H9 (cell line): ENCODE results near the gene UGT1A8. TPM values are rescaled to one million over a fixed set of nuclear protein-coding genes. Genes with fewer than 3 reads are reported as not detected.

ENCODE experiments used
- DNase-seq: peaks from one replicate; pipeline ENCODE4 v3.0.0-alpha.2; 2017
- H2AFZ ChIP-seq: one replicate; pipeline ENCODE4 v1.6.1; 2013; ENCODE audit warnings: mild to moderate bottlenecking, low read length, control low read depth, moderate library complexity
- H2AK5ac ChIP-seq: 2 replicates; pipeline ENCODE4 v1.6.1; 2013; ENCODE audit warnings: low read length, control low read depth, mixed read lengths; ENCODE audit not compliant: insufficient read length
- H2BK120ac ChIP-seq: one replicate; pipeline ENCODE4 v1.6.1; 2013; ENCODE audit warnings: low read depth, mild to moderate bottlenecking, low read length, control low read depth, inconsistent platforms; ENCODE audit not compliant: poor library complexity, severe bottlenecking
- H2BK12ac ChIP-seq: 2 replicates; pipeline ENCODE4 v1.6.1; 2013; ENCODE audit warnings: low read length, control low read depth, mixed read lengths, low read depth; ENCODE audit not compliant: insufficient read length
- H2BK15ac ChIP-seq: 2 replicates; pipeline ENCODE4 v1.6.1; 2013; ENCODE audit warnings: low read depth, low read length, control low read depth
- H2BK20ac ChIP-seq: one replicate; pipeline ENCODE4 v1.6.1; 2013; ENCODE audit warnings: low read depth, mild to moderate bottlenecking, low read length, control low read depth, inconsistent platforms; ENCODE audit not compliant: poor library complexity, severe bottlenecking
- H2BK5ac ChIP-seq: 2 replicates; pipeline ENCODE4 v1.6.1; 2013; ENCODE audit warnings: low read length, control low read depth, mixed read lengths; ENCODE audit not compliant: insufficient read length
- H3K14ac ChIP-seq: 2 replicates; pipeline ENCODE4 v1.6.1; 2013; ENCODE audit warnings: low read length, control low read depth; ENCODE audit not compliant: insufficient read depth
- H3K18ac ChIP-seq: 2 replicates; pipeline ENCODE4 v1.6.1; 2013; ENCODE audit warnings: low read depth, mild to moderate bottlenecking, mixed read lengths, low read length, control low read depth; ENCODE audit not compliant: insufficient read length
- H3K23ac ChIP-seq: 2 replicates; pipeline ENCODE4 v1.6.1; 2013; ENCODE audit warnings: low read length, control low read depth, mixed read lengths, low read depth; ENCODE audit not compliant: insufficient read length
- H3K23me2 ChIP-seq: 2 replicates; pipeline ENCODE4 v1.6.1; 2013; ENCODE audit warnings: low read depth, mild to moderate bottlenecking, mixed read lengths, low read length, control low read depth; ENCODE audit not compliant: insufficient read length, poor library complexity, severe bottlenecking
- H3K27ac ChIP-seq: 2 replicates; pipeline ENCODE4 v1.5.1; 2013; ENCODE audit warnings: low read length, control low read depth, mixed read lengths, low read depth; ENCODE audit not compliant: insufficient read length
- H3K27me3 ChIP-seq: 2 replicates; pipeline ENCODE4 v1.6.1; 2013; ENCODE audit warnings: low read length, control low read depth, inconsistent platforms; ENCODE audit not compliant: insufficient read depth
- H3K4ac ChIP-seq: 2 replicates; pipeline ENCODE4 v1.6.1; 2013; ENCODE audit warnings: low read depth, mild to moderate bottlenecking, control low read depth, inconsistent platforms, low read length, moderate library complexity
- H3K4me1 ChIP-seq: 2 replicates; pipeline ENCODE4 v1.6.1; 2013; ENCODE audit warnings: low read length, control low read depth, inconsistent platforms; ENCODE audit not compliant: insufficient read depth
- H3K4me2 ChIP-seq: 2 replicates; pipeline ENCODE4 v1.6.1; 2013; ENCODE audit warnings: low read length, control low read depth, mixed read lengths; ENCODE audit not compliant: insufficient read length, insufficient read depth
- H3K56ac ChIP-seq: 2 replicates; pipeline ENCODE4 v1.6.1; 2013; ENCODE audit warnings: low read depth, mild to moderate bottlenecking, mixed read lengths, low read length, control low read depth; ENCODE audit not compliant: insufficient read length
- H3K79me1 ChIP-seq: 2 replicates; pipeline ENCODE4 v1.6.1; 2013; ENCODE audit warnings: low read depth, mild to moderate bottlenecking, moderate library complexity, low read length, control low read depth, inconsistent platforms; ENCODE audit not compliant: insufficient read depth, poor library complexity, severe bottlenecking
- H3K79me2 ChIP-seq: 2 replicates; pipeline ENCODE4 v1.6.1; 2013; ENCODE audit warnings: low read length, control low read depth, inconsistent platforms; ENCODE audit not compliant: insufficient read depth
- H3K9ac ChIP-seq: 2 replicates; pipeline ENCODE4 v1.6.1; 2013; ENCODE audit warnings: low read length, control low read depth, mixed read lengths; ENCODE audit not compliant: insufficient read length; ENCODE audit errors: extremely low read depth
- H3K9me3 ChIP-seq: one replicate; pipeline ENCODE4 v1.6.1; 2013; ENCODE audit warnings: low read depth, low read length, inconsistent platforms; ENCODE audit not compliant: control insufficient read depth
- H3T11ph ChIP-seq: one replicate; pipeline ENCODE4 v1.6.1; 2013; ENCODE audit warnings: mild to moderate bottlenecking, low read length, control low read depth, inconsistent platforms
- H4K20me1 ChIP-seq: one replicate; pipeline ENCODE4 v1.6.1; 2013; ENCODE audit not compliant: control insufficient read depth, insufficient read length, insufficient read depth
- H4K5ac ChIP-seq: 2 replicates; pipeline ENCODE4 v1.6.1; 2013; ENCODE audit warnings: low read depth, mild to moderate bottlenecking, mixed read lengths, low read length, control low read depth; ENCODE audit not compliant: insufficient read length
- H4K8ac ChIP-seq: replicated peaks from 2 replicates; pipeline ENCODE4 v1.6.1; 2013; ENCODE audit warnings: low read length, control low read depth, mixed read lengths, low read depth; ENCODE audit not compliant: insufficient read length
- H4K91ac ChIP-seq: 2 replicates; pipeline ENCODE4 v1.6.1; 2013; ENCODE audit warnings: low read depth, mild to moderate bottlenecking, moderate library complexity, mixed read lengths, low read length, control low read depth; ENCODE audit not compliant: insufficient read length
- H3K27ac Mint-ChIP-seq, 3 experiments: 2 replicates in 2 of 3; 3 replicates in 1 of 3; pipeline ENCODE4 v1.8.0; 2020 to 2021; ENCODE audit warnings: mixed read lengths in 3 of 3, mild to moderate bottlenecking in 1 of 3, moderate library complexity in 1 of 3
- H3K27me3 Mint-ChIP-seq: 2 replicates; pipeline ENCODE4 v1.8.0; 2021; ENCODE audit warnings: low read depth, mild to moderate bottlenecking, moderate library complexity, mixed read lengths
- H3K36me3 Mint-ChIP-seq, 3 experiments: 2 replicates in 2 of 3; 3 replicates in 1 of 3; pipeline ENCODE4 v1.8.0; 2020 to 2021; ENCODE audit warnings: low read depth in 3 of 3, mixed read lengths in 3 of 3; ENCODE audit not compliant: insufficient read depth in 1 of 3
- H3K4me1 Mint-ChIP-seq, 2 experiments: 2 replicates each; pipeline ENCODE4 v1.8.0; 2020; ENCODE audit warnings: mixed read lengths in 2 of 2
- H3K4me3 Mint-ChIP-seq, 2 experiments: 2 replicates in 1 of 2; 3 replicates in 1 of 2; pipeline ENCODE4 v1.8.0; 2020 to 2021; ENCODE audit warnings: mild to moderate bottlenecking in 2 of 2, mixed read lengths in 2 of 2, moderate library complexity in 1 of 2
- H3K9me3 Mint-ChIP-seq, 2 experiments: 2 replicates in 1 of 2; 3 replicates in 1 of 2; pipeline ENCODE4 v1.8.0; 2020; ENCODE audit warnings: mild to moderate bottlenecking in 2 of 2, mixed read lengths in 2 of 2, moderate library complexity in 1 of 2
- total RNA-seq: library from RNA; stranded (reverse); gene quantifications from 2 replicates; pipeline ENCODE4 v1.2.1, GENCODE V29; 2021
- TF ChIP-seq, protein P1 (sequence below): fragments of 200-600 bp; sonication (generic); conservative IDR thresholded peaks from 3 replicates; pipeline ENCODE4 v1.8.0; 2021; ENCODE audit warnings: antibody characterized with exemption, mild to moderate bottlenecking

Gene UGT1A8
- total RNA-seq, 1 experiment from 2014 or later: not detected

DNA sequence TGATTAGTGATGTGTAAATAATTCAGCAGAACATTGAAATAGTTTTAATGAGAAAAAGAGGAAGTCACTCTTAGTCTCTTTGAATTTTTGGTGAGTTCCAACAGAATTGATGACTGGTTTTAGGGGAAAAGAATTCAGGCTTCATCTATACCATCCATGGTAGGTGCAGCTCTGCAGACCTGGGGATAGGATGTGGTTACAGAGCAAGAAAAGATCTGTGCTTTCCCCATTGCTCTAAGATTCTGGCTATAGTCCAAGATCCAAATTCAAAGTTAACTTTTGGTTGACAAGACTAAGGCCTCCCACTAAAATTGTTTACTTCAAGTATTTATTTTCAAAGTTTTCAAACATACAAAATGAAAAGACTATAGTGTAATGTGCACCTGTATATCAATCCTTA, 22.4 kb downstream of the UGT1A8 start:
- Histone ChIP-seq H4K91ac (no peak overlapping the region), H2BK5ac (no peak overlapping the region), H3K56ac (no peak overlapping the region), H3K9me3 (no peaks in the 10 kb centered on the region), H3K4ac (no peak overlapping the region), H3T11ph (no peak overlapping the region), H3K79me1 (no peaks in the 10 kb centered on the region), H4K5ac (no peak overlapping the region), H3K4me1 (no peaks in the 10 kb centered on the region), H3K18ac (no peak overlapping the region), H3K14ac (no peak overlapping the region), H2BK15ac (no peak overlapping the region), H3K79me2 (no peaks in the 10 kb centered on the region), H2AFZ (no peak overlapping the region), H3K27me3 (no peaks in the 10 kb centered on the region), H4K8ac (no peak overlapping the region), H3K23ac (no peak overlapping the region), H2AK5ac (no peak overlapping the region), H2BK12ac (no peak overlapping the region), H3K27ac (no peak overlapping the region), H2BK20ac (no peak overlapping the region), H4K20me1 (no peaks in the 10 kb centered on the region), H3K4me2 (no peak overlapping the region), H3K23me2 (no peaks in the 10 kb centered on the region), H2BK120ac (no peak overlapping the region), H3K9ac (no peak overlapping the region)
- H3K9me3 Mint-ChIP-seq: peaks cover 7% of the 10 kb centered on the region in 2 experiments
- H3K4me1 Mint-ChIP-seq: no peaks in the 10 kb centered on the region
- no peak overlapping the region for H3K27ac Mint-ChIP-seq
- H3K4me3 Mint-ChIP-seq: no peak overlapping the region
- peaks cover 0 to 5% (median 4%) of the 10 kb centered on the region in 3 experiments; a peak in 3 of 7 replicates for H3K36me3 Mint-ChIP-seq
- TF ChIP-seq, protein P1, sequence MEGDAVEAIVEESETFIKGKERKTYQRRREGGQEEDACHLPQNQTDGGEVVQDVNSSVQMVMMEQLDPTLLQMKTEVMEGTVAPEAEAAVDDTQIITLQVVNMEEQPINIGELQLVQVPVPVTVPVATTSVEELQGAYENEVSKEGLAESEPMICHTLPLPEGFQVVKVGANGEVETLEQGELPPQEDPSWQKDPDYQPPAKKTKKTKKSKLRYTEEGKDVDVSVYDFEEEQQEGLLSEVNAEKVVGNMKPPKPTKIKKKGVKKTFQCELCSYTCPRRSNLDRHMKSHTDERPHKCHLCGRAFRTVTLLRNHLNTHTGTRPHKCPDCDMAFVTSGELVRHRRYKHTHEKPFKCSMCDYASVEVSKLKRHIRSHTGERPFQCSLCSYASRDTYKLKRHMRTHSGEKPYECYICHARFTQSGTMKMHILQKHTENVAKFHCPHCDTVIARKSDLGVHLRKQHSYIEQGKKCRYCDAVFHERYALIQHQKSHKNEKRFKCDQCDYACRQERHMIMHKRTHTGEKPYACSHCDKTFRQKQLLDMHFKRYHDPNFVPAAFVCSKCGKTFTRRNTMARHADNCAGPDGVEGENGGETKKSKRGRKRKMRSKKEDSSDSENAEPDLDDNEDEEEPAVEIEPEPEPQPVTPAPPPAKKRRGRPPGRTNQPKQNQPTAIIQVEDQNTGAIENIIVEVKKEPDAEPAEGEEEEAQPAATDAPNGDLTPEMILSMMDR: no peak
- peaks cover 5% of the 10 kb centered on the region for H3K27me3 Mint-ChIP-seq
- no peak for DNase-seq
